ENCODE measurements around the gene NDUFB7.

NDUFB7 gene

GRCh38 chr19:14530005-14530348 is 41.9 kb downstream of the NDUFB7 start:
- Histone ChIP-seq H3K9me3 (replicated peaks; ENCODE audit: insufficient read depth, low read length) (no peaks in the 10 kb centered on the region), H2AFZ (ENCODE audit: low read length) (peak overlapping the region; percentile 96), H3K4me1 (ENCODE audit: low read length) (0 out of 2 replicates have a peak, but pooled peaks cover 4% of the 10 kb centered on the region), H4K20me1 (ENCODE audit: insufficient read depth, low read length) (no peaks in the 10 kb centered on the region), H3K79me2 (ENCODE audit: low read length) (peaks cover 49% of the 10 kb centered on the region), H3K27me3 (replicated peaks; ENCODE audit: insufficient read depth, low read length) (no peaks in the 10 kb centered on the region), H3K9me2 (replicated peaks; ENCODE audit: insufficient read depth, low read length) (no peaks in the 10 kb centered on the region), H3K36me3 (replicated peaks; ENCODE audit: insufficient read depth, low read length) (no peaks in the 10 kb centered on the region), H3F3A (ENCODE audit: insufficient read depth, low read length) (no peaks in the 10 kb centered on the region), H3K4me3 (ENCODE audit: low read length) (peak overlapping the region; percentile 100), H3K27ac (ENCODE audit: low read length) (peak overlapping the region; percentile 78; the same call in 1 of the 2 replicates), H3K4me2 (ENCODE audit: low read depth, low read length) (peak overlapping the region; percentile 94), H3K9ac (ENCODE audit: low read length) (peak overlapping the region; percentile 83)
- TF ChIP-seq EZH2phosphoT487 (IDR thresholded peaks at IDR 0.05; ENCODE audit: low read length) = no peak
- peak; percentile 19 for DNase-seq

- 0 out of 2 replicates have a peak, but pooled peaks cover 4% of the 10 kb centered on the region for H3K4me1 ChIP-seq (ENCODE audit: low read length)
- peaks cover 44% of the 10 kb centered on the region for H3K79me2 ChIP-seq (ENCODE audit: low read length)
- H3K27ac ChIP-seq (ENCODE audit: low read length) = peak within 1 kb of the TSS; percentile 78; the same call in 1 of the 2 replicates
- H3K4me3 ChIP-seq (ENCODE audit: low read length) = peak within 1 kb of the TSS; percentile 100
- H3K9me3 ChIP-seq (replicated peaks; ENCODE audit: insufficient read depth, low read length) = no peaks in the 10 kb centered on the region
- peak within 1 kb of the TSS; percentile 83 for H3K9ac ChIP-seq (ENCODE audit: low read length)
- DNase-seq = peak; percentile 100
- TF ChIP-seq CTCF (IDR thresholded peaks at IDR 0.05; ENCODE audit: low read length) = no peak
- no peak for TF ChIP-seq EZH2 (optimal IDR thresholded peaks at IDR 0.05; ENCODE audit: low read depth, low read length)
- no peak for TF ChIP-seq EZH2phosphoT487 (IDR thresholded peaks at IDR 0.05; ENCODE audit: low read length)
- no peaks in the 10 kb centered on the region for H3F3A ChIP-seq (ENCODE audit: insufficient read depth, low read length)
- peak within 1 kb of the TSS; percentile 96 for H2AFZ ChIP-seq (ENCODE audit: low read length)
- no peaks in the 10 kb centered on the region for H3K27me3 ChIP-seq (replicated peaks; ENCODE audit: insufficient read depth, low read length)
- no peaks in the 10 kb centered on the region for H3K36me3 ChIP-seq (replicated peaks; ENCODE audit: insufficient read depth, low read length)
- H3K4me2 ChIP-seq (ENCODE audit: low read depth, low read length) = peak within 1 kb of the TSS; percentile 94
- H3K9me2 ChIP-seq (replicated peaks; ENCODE audit: insufficient read depth, low read length) = no peaks in the 10 kb centered on the region
- H4K20me1 ChIP-seq (ENCODE audit: insufficient read depth, low read length) = no peaks in the 10 kb centered on the region
These were observed 42.4 kb downstream of the NDUFB7 start, which contains the start of gene TECR for GRCh38 chr19:14529254-14530004. Gene TECR, plus strand, starts transcription at chr19:14529594. Its CDS starts 103 bp downstream, at chr19:14529697.

- Histone ChIP-seq H3K9me3 (replicated peaks; ENCODE audit: insufficient read depth, low read length) (no peaks in the 10 kb centered on the region), H2AFZ (ENCODE audit: low read length) (peak overlapping the region; percentile 85), H3F3A (ENCODE audit: insufficient read depth, low read length) (no peaks in the 10 kb centered on the region), H3K9me2 (replicated peaks; ENCODE audit: insufficient read depth, low read length) (no peaks in the 10 kb centered on the region), H3K4me3 (ENCODE audit: low read length) (peak overlapping the region; percentile 73), H3K4me2 (ENCODE audit: low read depth, low read length) (peak overlapping the region; percentile 57), H3K27ac (ENCODE audit: low read length) (peak overlapping the region; percentile 18; the same call in 1 of the 2 replicates), H3K9ac (ENCODE audit: low read length) (peak overlapping the region; percentile 66), H3K4me1 (ENCODE audit: low read length) (0 out of 2 replicates have a peak, but pooled peaks cover 4% of the 10 kb centered on the region), H3K79me2 (ENCODE audit: low read length) (peaks cover 40% of the 10 kb centered on the region), H4K20me1 (ENCODE audit: insufficient read depth, low read length) (no peaks in the 10 kb centered on the region), H3K27me3 (replicated peaks; ENCODE audit: insufficient read depth, low read length) (no peaks in the 10 kb centered on the region), H3K36me3 (replicated peaks; ENCODE audit: insufficient read depth, low read length) (no peaks in the 10 kb centered on the region)
- TF ChIP-seq CTCF (IDR thresholded peaks at IDR 0.05; ENCODE audit: low read length) (no peak), EZH2phosphoT487 (IDR thresholded peaks at IDR 0.05; ENCODE audit: low read length) (no peak), EZH2 (optimal IDR thresholded peaks at IDR 0.05; ENCODE audit: low read depth, low read length) (no peak)
- DNase-seq = no peak
These were observed 43.2 kb downstream of the NDUFB7 start for GRCh38 chr19:14528419-14529253.

All from MM.1S (cell line).